Vagina (tissue), 2 donors: ENCODE data around the gene RAD50. TPM values are rescaled to one million over a fixed set of nuclear protein-coding genes. Genes with fewer than 3 reads are reported as not detected.
"Not testable (repeated sequence)": the region's sequence is repeated elsewhere in the genome, so short reads cannot be mapped to it uniquely, and the experiment has no call there.

ENCODE experiments used
- DNase-seq, 2 donors: peaks; one replicate each; pipeline ENCODE4 v3.0.0-alpha.2; 2017; ENCODE audit errors: extremely low spot score in 2 of 2
- H3K27ac ChIP-seq: fragments of 200-600 bp; sonication (generic); one replicate; pipeline ENCODE4 v1.5.1; 2019
- H3K27me3 ChIP-seq: fragments of 200-600 bp; sonication (generic); one replicate; pipeline ENCODE4 v1.5.1; 2019
- H3K36me3 ChIP-seq, 2 donors: fragments of 200-600 bp; sonication (generic); one replicate each; pipeline ENCODE4 v1.5.1; 2017 to 2019
- H3K4me1 ChIP-seq: fragments of 200-600 bp; sonication (generic); one replicate; pipeline ENCODE4 v1.5.1; 2019
- H3K4me3 ChIP-seq, 2 donors: fragments of 200-600 bp; sonication (generic); 1 replicate in 1 of 2; 2 replicates in 1 of 2; pipeline ENCODE4 v1.5.1; 2016 to 2019
- H3K9me3 ChIP-seq: fragments of 200-600 bp; sonication (generic); one replicate; pipeline ENCODE4 v1.5.1; 2019
- CTCF ChIP-seq, 3 experiments: fragments of 450-650 bp in 2 of 3; fragments of 200-600 bp in 1 of 3; sonication (generic) in 1 of 3; IDR thresholded peaks; one replicate each; pipeline ENCODE4 v1.5.1; 2017 to 2019; ENCODE audit warnings: antibody characterized with exemption in 3 of 3, mild to moderate bottlenecking in 2 of 3, moderate library complexity in 2 of 3
- POLR2A ChIP-seq, 2 donors: fragments of 450-650 bp; IDR thresholded peaks; one replicate each; pipeline ENCODE4 v1.6.1; 2017; ENCODE audit warnings: antibody characterized with exemption in 2 of 2, mild to moderate bottlenecking in 2 of 2, moderate library complexity in 2 of 2
- POLR2AphosphoS5 ChIP-seq, 2 donors: sonication (generic); formaldehyde crosslinking; IDR thresholded peaks; one replicate each; pipeline ENCODE4 v1.9.0; 2017; ENCODE audit warnings: antibody characterized with exemption in 2 of 2, mild to moderate bottlenecking in 2 of 2, low read depth in 1 of 2; ENCODE audit not compliant: insufficient read depth in 1 of 2
- intact Hi-C: fragments of 100-400 bp; cut with DNase I; formaldehyde crosslinking; loops from one replicate; pipeline ENCODE4 v1.15.1; 2023
- total RNA-seq: library from RNA; depleted of rRNA; stranded (reverse); fragments of >200 nt; gene quantifications from one replicate; pipeline ENCODE4 v1.2.3, GENCODE V29; 2016

RAD50 gene
- total RNA-seq, 1 donor from 2014 or later: 29.0 TPM

GRCh38 chr5:132629230-132629944 is 72.6 kb downstream of the RAD50 start:
- TF ChIP-seq CTCF (IDR thresholded peaks at IDR 0.05) (no peak), POLR2AphosphoS5 (IDR thresholded peaks at IDR 0.05; ENCODE audit: insufficient read depth in 1 of 2, low read depth in 1 of 2) (no peak), POLR2A (IDR thresholded peaks at IDR 0.05) (no peak)
- H3K4me3 ChIP-seq: no peak overlapping the region
- H3K9me3 ChIP-seq: no peaks in the 10 kb centered on the region
- no peaks in the 10 kb centered on the region for H3K36me3 ChIP-seq
- intact Hi-C loops: no loop called here
- H3K27ac ChIP-seq: no peak overlapping the region
- no peaks in the 10 kb centered on the region for H3K4me1 ChIP-seq
- DNase-seq: no peak
- H3K27me3 ChIP-seq: no peaks in the 10 kb centered on the region

GRCh38 chr5:132633587-132633986 is 76.8 kb downstream of the RAD50 start:
- H3K4me1 ChIP-seq, H3K9me3 ChIP-seq, intact Hi-C loops, H3K27ac ChIP-seq, DNase-seq, H3K4me3 ChIP-seq, H3K27me3 ChIP-seq: not testable (repeated sequence)
- peaks cover 0 to 23% of the 10 kb centered on the region in 2 donors for H3K36me3 ChIP-seq

GRCh38 chr5:132635873-132636272 is 79.1 kb downstream of the RAD50 start:
- H3K4me1 ChIP-seq: no peaks in the 10 kb centered on the region
- H3K27ac ChIP-seq: no peak overlapping the region
- H3K36me3 ChIP-seq: peaks cover 0 to 41% of the 10 kb centered on the region in 2 donors
- H3K9me3 ChIP-seq: no peaks in the 10 kb centered on the region
- TF ChIP-seq POLR2AphosphoS5 (IDR thresholded peaks at IDR 0.05; ENCODE audit: insufficient read depth in 1 of 2, low read depth in 1 of 2): no peak
- TF ChIP-seq POLR2A (IDR thresholded peaks at IDR 0.05): no peak
- TF ChIP-seq CTCF (IDR thresholded peaks at IDR 0.05): no peak
- no peak overlapping the region for H3K4me3 ChIP-seq
- DNase-seq: no peak
- intact Hi-C loops: no loop called here
- H3K27me3 ChIP-seq: no peaks in the 10 kb centered on the region

GRCh38 chr5:132637241-132637640 is 80.5 kb downstream of the RAD50 start:
- TF ChIP-seq CTCF (IDR thresholded peaks at IDR 0.05): no peak
- TF ChIP-seq POLR2A (IDR thresholded peaks at IDR 0.05): no peak
- no peak for TF ChIP-seq POLR2AphosphoS5 (IDR thresholded peaks at IDR 0.05; ENCODE audit: insufficient read depth in 1 of 2, low read depth in 1 of 2)
- no peak for DNase-seq
- Histone ChIP-seq H3K4me1 (no peaks in the 10 kb centered on the region), H3K36me3 (peaks cover 0 to 55% of the 10 kb centered on the region in 2 donors), H3K4me3 (no peak overlapping the region), H3K27me3 (no peaks in the 10 kb centered on the region), H3K9me3 (no peaks in the 10 kb centered on the region), H3K27ac (no peak overlapping the region)
- intact Hi-C loops: no loop called here

- Histone ChIP-seq H3K27me3 (no peaks in the 10 kb centered on the region), H3K4me1 (no peaks in the 10 kb centered on the region), H3K4me3 (no peak overlapping the region), H3K9me3 (no peaks in the 10 kb centered on the region), H3K36me3 (peaks cover 0 to 63% of the 10 kb centered on the region in 2 donors), H3K27ac (no peak overlapping the region)
- TF ChIP-seq POLR2AphosphoS5 (IDR thresholded peaks at IDR 0.05; ENCODE audit: insufficient read depth in 1 of 2, low read depth in 1 of 2) (no peak), POLR2A (IDR thresholded peaks at IDR 0.05) (no peak), CTCF (IDR thresholded peaks at IDR 0.05) (no peak)
- no peak for DNase-seq
- intact Hi-C loops: no loop called here
These were observed 82.9 kb downstream of the RAD50 start for GRCh38 chr5:132639706-132640130.
